ENCODE measurements around the gene FARS2. TPM values are rescaled to one million over a fixed set of nuclear protein-coding genes. Genes with fewer than 3 reads are reported as not detected.

The FARS2 gene
- total RNA-seq, 1 experiment from 2014 or later = 13.8 TPM

GRCh38 chr6:5390177-5390576 lies 128.9 kb downstream of the FARS2 start:
- H3K4me1 ChIP-seq (ENCODE audit: control insufficient read depth in 1 of 2, insufficient read depth in 2 of 2, low read length in 2 of 2) = peaks cover 0 to 5% of the 10 kb centered on the region in 2 experiments; a peak in 1 of 4 replicates
- H3K4me2 ChIP-seq (ENCODE audit: low read length) = no peak overlapping the region
- ChIA-PET POLR2A (no interaction called here), CTCF (no interaction called here), RAD21 (ENCODE audit: low non-redundant PET in 1 of 2, low total read pairs in 2 of 2, uncharacterized antibody in 2 of 2, unreplicated experiment in 2 of 2) (no interaction called here)
- BruUV-seq (replicated peaks) = no TSS peak
- no peaks in the 10 kb centered on the region for H3K9me3 ChIP-seq (ENCODE audit: control insufficient read depth in 1 of 2, insufficient read depth in 1 of 2, low read depth in 1 of 2, low read length in 2 of 2)
- H3K79me2 ChIP-seq (ENCODE audit: insufficient read depth, low read length) = no peaks in the 10 kb centered on the region
- no peaks in the 10 kb centered on the region for H3K36me3 ChIP-seq (ENCODE audit: control insufficient read depth in 1 of 2, insufficient read depth in 2 of 2, low read length in 2 of 2)
- no peak overlapping the region for H2AFZ ChIP-seq (ENCODE audit: low read depth, low read length, poor library complexity, severe bottlenecking)
- ATAC-seq = no peak
- H3K27me3 ChIP-seq (ENCODE audit: insufficient read depth, low read length) = no peaks in the 10 kb centered on the region
- no peak overlapping the region for H3K9ac ChIP-seq (ENCODE audit: low read length)
- H3K4me3 ChIP-seq (replicated peaks in 1 of 2; ENCODE audit: low read depth in 1 of 2, low read length in 2 of 2) = no peak overlapping the region
- TF ChIP-seq SIN3A (IDR thresholded peaks at IDR 0.05; ENCODE audit: low read depth) (no peak), ZNF274 (IDR thresholded peaks at IDR 0.05; ENCODE audit: low read depth, low read length) (no peak)
- TF ChIP-seq, protein P1, sequence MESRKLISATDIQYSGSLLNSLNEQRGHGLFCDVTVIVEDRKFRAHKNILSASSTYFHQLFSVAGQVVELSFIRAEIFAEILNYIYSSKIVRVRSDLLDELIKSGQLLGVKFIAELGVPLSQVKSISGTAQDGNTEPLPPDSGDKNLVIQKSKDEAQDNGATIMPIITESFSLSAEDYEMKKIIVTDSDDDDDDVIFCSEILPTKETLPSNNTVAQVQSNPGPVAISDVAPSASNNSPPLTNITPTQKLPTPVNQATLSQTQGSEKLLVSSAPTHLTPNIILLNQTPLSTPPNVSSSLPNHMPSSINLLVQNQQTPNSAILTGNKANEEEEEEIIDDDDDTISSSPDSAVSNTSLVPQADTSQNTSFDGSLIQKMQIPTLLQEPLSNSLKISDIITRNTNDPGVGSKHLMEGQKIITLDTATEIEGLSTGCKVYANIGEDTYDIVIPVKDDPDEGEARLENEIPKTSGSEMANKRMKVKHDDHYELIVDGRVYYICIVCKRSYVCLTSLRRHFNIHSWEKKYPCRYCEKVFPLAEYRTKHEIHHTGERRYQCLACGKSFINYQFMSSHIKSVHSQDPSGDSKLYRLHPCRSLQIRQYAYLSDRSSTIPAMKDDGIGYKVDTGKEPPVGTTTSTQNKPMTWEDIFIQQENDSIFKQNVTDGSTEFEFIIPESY (IDR thresholded peaks at IDR 0.05; ENCODE audit: extremely low read depth, insufficient replicate concordance, low read length) = no peak
- no peak for DNase-seq (ENCODE audit: low read depth, low spot score)
- no peaks in the 10 kb centered on the region for H4K20me1 ChIP-seq (ENCODE audit: insufficient read depth)
- no peak overlapping the region for H3K27ac ChIP-seq (ENCODE audit: low read depth, low read length)
- H3K9me2 ChIP-seq (ENCODE audit: insufficient read depth) = no peaks in the 10 kb centered on the region
- intact Hi-C loops (cut with micrococcal nuclease) = no loop called here

DNA sequence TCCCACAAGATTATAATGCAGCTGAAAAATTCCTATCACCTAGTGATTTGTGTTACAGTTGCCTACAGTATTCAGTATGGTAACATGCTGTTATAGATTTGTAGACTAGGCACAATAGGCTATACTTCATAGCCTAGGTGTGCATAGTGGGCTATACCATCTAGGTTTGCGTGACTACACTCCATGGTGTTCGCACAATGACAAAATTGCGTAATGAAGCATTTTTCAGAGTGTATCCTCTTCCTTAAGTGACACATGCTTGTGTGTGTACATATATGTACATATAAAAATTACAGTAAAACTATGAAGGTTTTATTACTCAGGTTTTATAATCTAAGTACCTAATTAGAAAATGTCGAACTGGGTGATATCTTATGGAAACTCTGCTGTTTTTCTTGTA lies 133.0 kb downstream of the FARS2 start:
- POLR2A ChIA-PET = no interaction called here
- H3K4me2 ChIP-seq (ENCODE audit: low read length) = no peak overlapping the region
- no peak overlapping the region for H3K4me3 ChIP-seq (replicated peaks in 1 of 2; ENCODE audit: low read depth in 1 of 2, low read length in 2 of 2)
- no TSS peak for BruUV-seq (replicated peaks)
- no peak for TF ChIP-seq POLR2A (IDR thresholded peaks at IDR 0.05; ENCODE audit: borderline replicate concordance, extremely low read depth, insufficient read depth, insufficient read length)
- TF ChIP-seq ATF3 (IDR thresholded peaks at IDR 0.05) = no peak
- no peak for TF ChIP-seq SRF (IDR thresholded peaks at IDR 0.05; ENCODE audit: low read depth)
- TF ChIP-seq CTCF (IDR thresholded peaks at IDR 0.05 in 2 of 3, conservative IDR thresholded peaks at IDR 0.05 in 1 of 3; ENCODE audit: borderline replicate concordance in 1 of 3, insufficient read depth in 1 of 3, low read depth in 2 of 3, low read length in 2 of 3) = no peak
- TF ChIP-seq ELF1 (IDR thresholded peaks at IDR 0.05; ENCODE audit: borderline replicate concordance, low read depth) = no peak
- TF ChIP-seq ZFX (IDR thresholded peaks at IDR 0.05) = no peak
- TF ChIP-seq ZNF274 (IDR thresholded peaks at IDR 0.05; ENCODE audit: low read depth, low read length) = no peak
- TF ChIP-seq RAD21 (IDR thresholded peaks at IDR 0.05; ENCODE audit: low read depth) = no peak
- no peak for TF ChIP-seq EZH2phosphoT487 (IDR thresholded peaks at IDR 0.05; ENCODE audit: borderline replicate concordance)
- no peak for TF ChIP-seq SP1 (IDR thresholded peaks at IDR 0.05; ENCODE audit: low read depth)
- TF ChIP-seq YY1 (IDR thresholded peaks at IDR 0.05; ENCODE audit: extremely low read depth, insufficient replicate concordance, low read depth, low read length) = no peak
- TF ChIP-seq JUND (IDR thresholded peaks at IDR 0.05) = no peak
- no peak for TF ChIP-seq MAX (IDR thresholded peaks at IDR 0.05)
- no peak for ATAC-seq
- no peaks in the 10 kb centered on the region for H3K79me2 ChIP-seq (ENCODE audit: insufficient read depth, low read length)
- no peaks in the 10 kb centered on the region for H3K4me1 ChIP-seq (ENCODE audit: control insufficient read depth in 1 of 2, insufficient read depth in 2 of 2, low read length in 2 of 2)
- H4K20me1 ChIP-seq (ENCODE audit: insufficient read depth) = no peaks in the 10 kb centered on the region
- H3K36me3 ChIP-seq (ENCODE audit: control insufficient read depth in 1 of 2, insufficient read depth in 2 of 2, low read length in 2 of 2) = no peaks in the 10 kb centered on the region
- no peak overlapping the region for H3K27ac ChIP-seq (ENCODE audit: low read depth, low read length)
- H3K9me3 ChIP-seq (ENCODE audit: control insufficient read depth in 1 of 2, insufficient read depth in 1 of 2, low read depth in 1 of 2, low read length in 2 of 2) = no peaks in the 10 kb centered on the region
- DNase-seq (ENCODE audit: low read depth, low spot score) = no peak
- CTCF ChIA-PET = interaction anchor here (2.5 kb wide), 1 partner anchor 251 kb away, joined by 8 read pairs; no protein-coding TSS in a partner anchor
- no peaks in the 10 kb centered on the region for H3K9me2 ChIP-seq (ENCODE audit: insufficient read depth)
- H3K27me3 ChIP-seq (ENCODE audit: insufficient read depth, low read length) = no peaks in the 10 kb centered on the region
- intact Hi-C loops (cut with micrococcal nuclease) = no loop called here
- RAD21 ChIA-PET (ENCODE audit: low non-redundant PET in 1 of 2, low total read pairs in 2 of 2, uncharacterized antibody in 2 of 2, unreplicated experiment in 2 of 2) = no interaction called here
- no peak overlapping the region for H3K9ac ChIP-seq (ENCODE audit: low read length)
- no peak overlapping the region for H2AFZ ChIP-seq (ENCODE audit: low read depth, low read length, poor library complexity, severe bottlenecking)

Measured in HCT116 (cell line).